H54 (cell line): ENCODE results near the gene PIANP.
"Not testable (repeated sequence)": the region's sequence is repeated elsewhere in the genome, so short reads cannot be mapped to it uniquely, and the experiment has no call there.

Experiments used
- DNase-seq: peaks from one replicate; pipeline ENCODE4 v3.0.0; 2011; ENCODE audit warnings: low spot score, mixed read lengths; ENCODE audit not compliant: insufficient read length
- FAIRE-seq: peaks from 3 replicates; lab custom pipeline; 2011; peaks lifted over from hg19 to GRCh38; lab: Jason Lieb, UNC
- POLR2A ChIP-seq: IDR thresholded peaks from 2 replicates; pipeline ENCODE4 v1.6.1; 2011; ENCODE audit warnings: low read depth, mild to moderate bottlenecking, low read length

PIANP gene

DNA sequence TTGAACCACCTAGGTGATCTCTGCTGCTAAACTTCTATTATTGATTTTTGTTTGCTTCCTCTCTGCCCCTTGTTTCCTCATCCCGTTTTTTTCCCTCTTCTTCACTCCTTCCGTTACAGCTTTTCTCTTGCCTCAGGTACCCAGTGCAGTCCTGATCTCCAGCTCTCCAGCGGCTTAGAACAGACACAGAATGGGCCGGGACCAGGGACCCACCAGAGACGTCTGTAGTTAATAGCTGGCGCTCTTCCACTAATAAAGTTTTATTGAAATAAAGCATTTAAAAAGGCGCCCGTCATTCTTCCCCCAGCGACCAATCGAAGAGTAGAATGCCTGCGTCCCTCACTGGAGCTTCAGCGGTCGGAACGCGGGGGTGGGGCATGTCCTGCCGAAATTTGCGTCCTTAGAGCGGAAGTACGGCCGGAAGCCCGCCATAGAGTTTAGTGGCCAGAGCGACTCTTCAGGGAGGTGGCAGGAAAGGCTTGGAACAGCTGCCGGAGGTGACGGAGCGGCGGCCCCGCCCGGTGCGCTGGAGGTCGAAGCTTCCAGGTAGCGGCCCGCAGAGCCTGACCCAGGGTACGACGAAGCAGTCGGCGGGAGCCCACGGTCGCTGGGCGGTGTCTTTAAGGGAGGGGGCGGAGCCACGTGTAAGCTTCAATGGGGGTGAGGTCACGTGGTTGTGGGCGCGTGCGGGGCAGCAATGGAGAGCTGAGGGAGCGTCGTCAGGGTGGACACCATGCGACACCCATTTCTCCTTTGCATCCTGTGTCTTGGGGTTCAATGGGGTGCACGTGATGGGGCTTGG lies 23.2 kb upstream of the PIANP start, which contains the start of gene COPS7A:
TSS of gene COPS7A (plus strand) at position 440 of the 802 bp plus-strand sequence. CDS start 611 bp downstream, outside the sequence.
- peak; percentile 91 for DNase-seq
- peak; percentile 61 for FAIRE-seq
- TF ChIP-seq POLR2A: peak; percentile 81

DNA sequence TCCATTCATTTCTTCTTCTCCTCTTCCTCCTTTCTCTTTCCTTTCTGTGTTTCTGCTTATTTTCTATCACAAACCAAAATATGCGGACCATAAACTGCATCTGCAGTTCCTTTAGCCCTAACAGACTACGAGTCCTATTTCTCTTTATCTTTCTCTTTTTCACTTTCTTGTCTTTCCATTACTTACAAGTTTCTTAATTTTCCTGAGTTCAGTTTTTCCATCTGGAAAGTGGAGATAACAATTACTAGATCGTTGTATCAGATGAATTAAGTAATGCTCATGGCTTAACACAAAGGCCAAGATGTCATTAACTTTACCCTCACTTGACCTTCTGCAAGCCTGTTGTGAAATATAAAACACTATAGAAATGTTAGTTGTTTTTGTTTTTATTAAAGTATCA lies 22.2 kb upstream of the PIANP start:
- FAIRE-seq: no peak

DNA sequence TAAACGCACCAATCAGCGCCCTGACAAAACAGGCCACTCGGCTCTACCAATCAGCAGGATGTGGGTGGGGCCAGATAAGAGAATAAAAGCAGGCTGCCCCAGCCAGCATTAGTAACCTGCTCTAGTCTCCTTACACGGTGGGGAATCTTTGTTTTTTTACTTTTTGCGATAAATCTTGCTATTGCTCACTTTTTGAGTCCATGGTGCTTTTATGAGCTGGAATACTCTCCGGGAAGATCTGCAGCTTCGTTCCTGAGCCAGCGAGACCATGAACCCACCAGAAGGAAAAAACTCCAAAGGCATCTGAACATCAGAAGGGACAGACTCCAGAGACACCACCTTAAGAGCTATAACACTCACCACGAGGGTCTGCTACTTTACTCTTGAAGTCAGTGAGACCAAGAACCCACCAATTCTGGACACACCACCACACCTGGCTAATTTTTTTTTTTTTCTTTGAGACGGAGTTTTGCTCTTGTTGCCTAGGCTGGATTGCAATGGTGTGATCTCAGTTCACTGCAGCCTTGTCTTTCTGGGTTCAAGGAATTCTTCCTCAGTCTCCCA lies 16.3 kb upstream of the PIANP start:
- FAIRE-seq (no peak), DNase-seq (no peak)
- TF ChIP-seq POLR2A: no peak

More for the DNA sequence above, 22.2 kb upstream of the PIANP start:
- DNase-seq: no peak
- TF ChIP-seq POLR2A: no peak

DNA sequence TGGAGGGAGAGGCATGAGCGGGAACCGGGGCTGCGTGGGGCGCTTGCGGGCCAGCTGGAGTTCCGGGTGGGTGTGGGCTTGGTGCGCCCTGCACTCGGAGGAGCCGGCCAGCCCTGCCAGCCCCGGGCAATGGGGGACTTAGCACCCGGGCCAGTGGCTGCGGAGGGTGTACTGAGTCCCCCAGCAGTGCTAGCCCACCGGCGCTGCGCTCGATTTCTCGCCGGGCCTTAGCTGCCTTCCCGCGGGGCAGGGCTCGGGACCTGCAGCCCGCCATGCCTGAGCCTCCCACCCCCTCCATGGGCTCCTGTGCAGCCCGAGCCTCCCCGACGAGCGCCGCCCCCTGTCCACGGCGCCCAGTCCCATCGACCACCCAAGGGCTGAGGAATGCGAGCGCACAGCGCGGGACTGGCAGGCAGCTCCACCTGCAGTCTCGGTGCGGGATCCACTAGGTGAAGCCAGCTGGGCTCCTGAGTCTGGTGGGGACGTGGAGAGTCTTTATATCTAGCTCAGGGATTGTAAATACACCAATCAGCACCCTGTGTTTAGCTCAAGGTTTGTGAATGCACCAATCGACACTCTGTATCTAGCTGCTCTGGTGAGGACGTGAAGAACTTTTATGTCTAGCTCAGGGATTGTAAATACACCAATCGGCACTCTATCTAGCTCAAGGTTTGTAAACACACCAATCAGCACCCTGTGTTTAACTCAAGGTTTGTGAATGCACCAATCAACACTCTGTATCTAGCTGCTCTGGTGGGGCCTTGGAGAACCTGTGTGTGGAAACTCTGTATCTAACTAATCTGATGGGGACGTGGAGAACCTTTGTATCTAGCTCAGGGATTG lies 15.6 kb upstream of the PIANP start:
- not testable (repeated sequence) for FAIRE-seq, DNase-seq

DNA sequence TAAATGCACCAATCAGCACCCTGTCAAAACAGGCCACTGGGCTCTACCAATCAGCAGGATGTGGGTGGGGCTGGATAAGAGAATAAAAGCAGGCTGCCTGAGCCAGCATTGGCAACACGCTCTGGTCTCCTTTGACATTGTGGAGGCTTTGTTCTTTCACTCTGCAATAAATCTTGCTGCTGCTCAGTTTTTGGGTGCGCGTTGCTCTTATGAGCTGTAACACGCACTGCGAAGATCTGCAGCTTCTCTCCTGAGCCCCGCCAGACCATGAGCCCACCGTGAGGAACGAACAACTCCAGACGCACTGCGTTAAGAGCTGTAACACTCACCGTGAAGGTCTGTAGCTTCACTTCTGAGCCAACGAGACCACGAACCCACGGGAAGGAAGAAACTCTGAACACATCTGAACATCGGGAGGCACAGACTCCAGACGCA lies 8.4 kb upstream of the PIANP start:
- no peak for TF ChIP-seq POLR2A
- FAIRE-seq (no peak), DNase-seq (no peak)

DNA sequence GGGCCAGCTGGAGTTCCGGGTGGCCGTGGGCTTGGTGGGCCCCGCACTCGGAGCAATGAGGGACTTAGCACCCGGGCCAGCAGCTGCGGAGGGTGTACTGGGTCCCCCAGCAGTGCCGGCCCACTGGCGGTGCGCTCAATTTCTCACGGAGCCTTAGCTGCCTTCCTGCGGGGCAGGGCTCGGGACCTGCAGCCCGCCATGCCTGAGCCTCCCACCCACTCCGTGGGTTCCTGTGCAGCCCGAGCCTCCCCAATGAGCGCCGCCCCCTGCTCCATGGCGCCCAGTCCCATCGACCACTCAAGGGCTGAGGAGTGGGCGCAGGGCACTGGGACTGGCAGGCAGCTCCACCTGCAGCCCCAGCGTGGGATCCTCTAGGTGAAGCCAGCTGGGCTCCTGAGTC lies 7.7 kb upstream of the PIANP start:
- DNase-seq, FAIRE-seq: not testable (repeated sequence)

DNA sequence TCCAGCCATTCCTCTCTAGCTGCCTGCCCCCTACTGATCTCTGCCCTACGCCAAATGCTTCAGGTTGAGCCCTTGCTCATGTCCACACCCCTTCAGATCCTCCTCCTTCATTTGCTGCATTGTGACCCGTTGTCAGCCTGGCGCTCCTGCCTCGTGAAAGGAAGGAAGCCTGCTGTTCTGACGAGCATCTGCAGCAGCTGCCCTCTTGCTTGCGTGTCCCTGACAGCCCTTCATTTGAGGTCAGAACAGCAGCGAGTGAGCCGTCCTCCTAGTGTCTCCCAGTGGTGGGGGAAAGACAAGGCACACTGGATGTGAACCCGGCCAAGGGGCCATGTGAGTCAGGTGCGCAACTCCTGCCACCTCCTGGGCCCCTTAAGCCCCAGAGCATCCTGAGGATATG lies 3.0 kb upstream of the PIANP start:
- no peak for TF ChIP-seq POLR2A
- DNase-seq (no peak), FAIRE-seq (no peak)

DNA sequence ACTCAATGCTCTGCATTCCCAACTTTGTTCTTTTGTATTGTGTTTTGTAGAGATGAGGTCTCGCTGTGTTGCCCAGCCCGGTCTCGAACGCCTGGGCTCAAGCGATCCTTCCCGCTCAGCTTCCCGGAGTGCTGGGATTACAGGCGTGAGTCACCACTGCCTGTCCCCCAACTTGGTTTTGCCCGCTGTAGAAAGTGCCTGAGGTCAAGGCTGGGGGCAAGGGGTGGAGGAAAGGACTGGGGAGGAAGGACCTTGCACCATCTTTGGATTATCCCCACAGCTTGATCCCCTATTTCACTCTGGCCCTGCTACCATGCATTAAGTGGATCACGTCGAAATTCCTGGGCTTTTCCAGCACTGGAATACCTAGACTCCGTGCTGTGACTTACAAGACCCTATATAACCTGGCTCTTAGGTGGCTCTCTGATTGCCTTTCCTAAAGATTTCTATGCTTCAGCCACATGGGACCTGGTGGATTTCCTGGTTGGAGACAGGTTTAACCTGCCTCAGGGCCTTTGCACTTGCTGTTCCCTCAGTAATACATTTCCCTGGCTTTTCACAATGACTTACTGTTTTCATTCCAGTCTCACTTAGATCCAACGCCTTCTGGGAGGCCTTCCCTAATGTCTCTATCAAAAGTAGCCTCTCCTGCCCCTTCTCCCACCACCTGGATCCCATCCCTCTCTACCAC lies 608 bp upstream of the PIANP start:
- DNase-seq: no peak
- TF ChIP-seq POLR2A: no peak
- FAIRE-seq: no peak

DNA sequence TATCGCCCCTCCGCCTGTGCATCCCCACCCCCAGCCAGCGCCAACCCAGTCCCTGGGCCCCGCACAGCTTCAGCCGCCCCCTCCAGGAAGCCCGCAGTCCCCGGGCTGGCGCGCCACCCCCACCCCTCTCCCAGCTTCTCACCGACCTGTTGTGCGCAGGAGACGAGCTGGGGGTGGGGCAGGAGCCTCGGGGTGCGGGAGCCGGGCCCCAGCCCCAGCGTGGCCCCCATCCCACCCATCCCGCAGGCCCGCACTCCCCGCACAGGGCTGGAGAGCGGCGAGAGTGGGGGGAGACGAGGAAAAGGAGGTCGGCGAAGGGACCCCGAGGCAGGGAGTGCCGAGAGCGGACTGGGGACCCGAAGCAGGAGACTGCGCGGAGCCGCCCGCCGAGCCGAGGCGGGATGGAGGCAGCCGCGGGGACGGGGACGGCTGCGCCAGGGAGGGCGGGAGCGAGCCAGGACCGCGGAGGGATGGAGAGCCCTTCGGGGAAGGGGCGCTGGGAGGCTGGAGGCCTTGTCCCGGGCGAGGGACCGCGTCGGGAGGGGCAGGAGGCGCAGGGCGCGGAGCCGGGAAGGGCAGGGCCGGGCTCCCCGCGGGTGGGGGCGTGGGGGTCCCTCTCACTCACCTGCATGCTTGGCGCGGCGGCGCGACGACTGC lies 498 bp downstream of the PIANP start:
- FAIRE-seq (no peak), DNase-seq (no peak)
- TF ChIP-seq POLR2A: no peak

DNA sequence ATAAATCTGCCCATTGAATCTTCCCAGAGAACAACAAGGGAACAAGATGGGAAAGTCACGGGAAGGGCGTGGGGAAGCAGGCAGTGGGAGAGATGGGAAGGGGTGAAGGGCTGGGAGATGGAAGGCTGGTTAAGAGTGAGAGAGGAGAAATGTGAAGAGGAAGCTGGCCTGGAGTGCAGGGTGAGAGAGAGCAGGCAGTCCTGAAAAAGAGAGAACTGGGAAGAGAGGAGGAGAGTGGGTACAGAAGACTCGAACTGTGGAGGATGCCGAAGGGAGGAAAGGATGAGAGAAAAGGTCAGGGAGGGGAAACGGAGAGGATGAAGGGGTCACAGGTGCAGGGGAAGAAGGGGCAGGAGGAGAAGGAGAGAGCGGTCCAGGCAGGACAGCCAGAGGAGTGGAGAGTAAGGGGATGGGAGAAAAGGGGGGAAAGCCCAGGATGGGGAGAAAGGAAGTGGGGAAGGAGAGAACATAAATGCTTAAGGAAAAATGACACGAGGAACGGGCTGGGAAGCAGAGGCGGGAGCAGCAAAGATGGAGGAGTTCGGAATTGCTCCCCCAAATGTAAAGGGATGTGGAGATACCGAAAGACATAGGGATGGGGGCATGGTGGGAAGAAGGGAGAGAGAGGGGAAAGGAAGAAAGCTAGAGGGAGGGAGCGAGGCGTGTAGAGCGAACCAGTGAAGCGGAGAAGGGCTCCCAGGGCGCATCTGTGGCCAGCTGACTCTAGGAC lies 1.2 kb downstream of the PIANP start:
- FAIRE-seq: no peak
- no peak for DNase-seq
- TF ChIP-seq POLR2A: no peak

DNA sequence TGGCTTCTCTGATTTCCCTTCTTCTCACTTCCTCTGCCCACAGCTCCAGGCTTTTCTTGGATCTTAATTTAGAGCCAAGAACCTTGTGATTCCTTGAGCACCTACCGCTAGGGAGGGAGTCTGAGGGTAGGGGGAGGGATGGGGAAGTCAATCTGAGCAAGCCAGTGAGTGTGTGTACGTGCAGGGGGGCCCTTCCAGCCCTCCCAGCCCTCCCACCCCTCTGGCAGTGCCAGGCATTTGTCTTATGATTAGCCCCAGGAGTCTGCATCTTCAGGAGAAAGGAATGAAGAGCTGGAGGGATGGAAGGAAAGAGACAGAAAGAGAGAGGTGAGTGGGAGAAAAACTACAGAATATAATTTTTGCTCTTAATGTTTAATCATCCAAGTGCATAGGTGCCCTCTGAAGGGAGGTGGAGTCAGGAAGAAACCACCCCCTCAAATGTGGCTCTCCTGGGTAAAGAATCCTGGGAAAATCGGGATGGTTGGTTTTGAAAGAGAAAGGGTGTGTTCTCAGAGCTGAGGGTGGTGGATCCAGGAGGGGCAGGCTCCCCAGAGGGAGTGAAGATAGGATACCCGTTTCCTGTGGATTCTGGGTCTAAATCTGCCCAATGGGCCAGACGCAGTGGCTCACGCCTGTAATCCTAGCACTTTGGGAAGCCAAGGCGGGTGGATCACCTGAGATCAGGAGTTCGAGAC lies 2.1 kb downstream of the PIANP start:
- FAIRE-seq: no peak
- no peak for TF ChIP-seq POLR2A
- DNase-seq: no peak
